Measurements from ENCODE around the gene ADAMTS1.

GRCh38 chr21:26888256-26888655 is 43.0 kb upstream of the ADAMTS1 start:
- TF ChIP-seq CTCF (IDR thresholded peaks at IDR 0.05) (no peak), POLR2A (IDR thresholded peaks at IDR 0.05) (no peak)

Measured in stomach (tissue), 4 donors.